GM12878 (cell line): ENCODE data around the gene DCC. TPM values are rescaled to one million over a fixed set of nuclear protein-coding genes. Genes with fewer than 3 reads are reported as not detected.

Experiments used
- ATAC-seq: fragments of 200-7000 bp; cut with Tn5 transposase; 3 replicates; pipeline ENCODE4 v1.9.1; 2020; ENCODE audit warnings: mild to moderate bottlenecking, moderate library complexity
- BruUV-seq: library from RNA; stranded (reverse); fragments of 400-500 nt; replicated peaks from 2 replicates; lab custom pipeline; 2021; lab: Mats Ljungman, UMichigan
- CTCF ChIA-PET: fragments of 300-600 bp; sonication (Branson Sonifier 250); formaldehyde crosslinking; extraction: SDS; loops from one replicate; lab custom pipeline; 2021; ENCODE audit warnings: inconsistent platforms; lab: Yijun Ruan, JAX
- POLR2A ChIA-PET: fragments of 350-600 bp; formaldehyde crosslinking; extraction: SDS; loops from one replicate; lab custom pipeline; 2021; ENCODE audit warnings: inconsistent platforms; lab: Charles Lee
- RAD21 ChIA-PET: fragments of 300-600 bp; sonication (Branson Sonifier 250); formaldehyde crosslinking; loops from one replicate; lab custom pipeline; 2023; ENCODE audit warnings: antibody characterized with exemption; ENCODE audit not compliant: unreplicated experiment; lab: Charles Lee
- SMC1A ChIA-PET: fragments of 300-600 bp; sonication (Branson Sonifier 250); formaldehyde crosslinking; loops from one replicate; lab custom pipeline; 2023; ENCODE audit not compliant: unreplicated experiment, uncharacterized antibody; lab: Charles Lee
- DNase-seq: peaks from one replicate; pipeline ENCODE4 v3.0.0-alpha.2; 2011; ENCODE audit warnings: low read depth, low spot score
- FAIRE-seq: peaks from 3 replicates; lab custom pipeline; 2011; peaks lifted over from hg19 to GRCh38; lab: Jason Lieb, UNC
- H2AFZ ChIP-seq: 2 replicates; pipeline ENCODE4 v1.6.0; 2011; ENCODE audit warnings: low read depth, low read length, control low read depth; ENCODE audit not compliant: control insufficient read depth
- H3K27ac ChIP-seq: 2 replicates; pipeline ENCODE4 v1.5.1; 2011; ENCODE audit warnings: control low read depth; ENCODE audit not compliant: control insufficient read depth, insufficient read depth
- H3K27me3 ChIP-seq, 2 experiments: replicated peaks in 1 of 2; 2 replicates each; pipeline versions ENCODE4 v1.6.0 to v1.6.1; 2011; ENCODE audit warnings: low read length in 1 of 2; ENCODE audit not compliant: control insufficient read depth in 2 of 2, insufficient read depth in 2 of 2
- H3K36me3 ChIP-seq, 2 experiments: 2 replicates each; pipeline ENCODE4 v1.5.1; 2011; ENCODE audit warnings: low read length in 1 of 2; ENCODE audit not compliant: control insufficient read depth in 2 of 2, insufficient read depth in 2 of 2
- H3K4me1 ChIP-seq: 2 replicates; pipeline ENCODE4 v1.6.1; 2011; ENCODE audit warnings: mild to moderate bottlenecking, low read length, moderate library complexity, mixed read lengths; ENCODE audit not compliant: control insufficient read depth, insufficient read depth
- H3K4me2 ChIP-seq: 2 replicates; pipeline ENCODE4 v1.6.0; 2011; ENCODE audit warnings: control low read depth; ENCODE audit not compliant: control insufficient read depth, insufficient read depth
- H3K4me3 ChIP-seq: fragments of 200-600 bp; sonication (generic); 2 replicates; pipeline ENCODE4 v1.5.1; 2016
- H3K79me2 ChIP-seq: 2 replicates; pipeline ENCODE4 v1.6.0; 2011; ENCODE audit warnings: low read length; ENCODE audit not compliant: control insufficient read depth, insufficient read depth
- H3K9ac ChIP-seq: 2 replicates; pipeline ENCODE4 v1.8.0; 2011; ENCODE audit warnings: low read length, control low read depth, mixed read lengths; ENCODE audit not compliant: control insufficient read depth, insufficient read depth
- H3K9me3 ChIP-seq: replicated peaks from 3 replicates; pipeline ENCODE4 v1.5.1; 2011; ENCODE audit warnings: mild to moderate bottlenecking, low read length; ENCODE audit not compliant: control insufficient read depth, insufficient read depth
- H4K20me1 ChIP-seq: 2 replicates; pipeline ENCODE4 v1.6.0; 2011; ENCODE audit not compliant: control insufficient read depth, insufficient read depth
- IRF3 ChIP-seq: fragments of 450-650 bp; IDR thresholded peaks from 2 replicates; pipeline ENCODE4 v1.6.1; 2014; ENCODE audit warnings: mild to moderate bottlenecking
- PAX5 ChIP-seq: IDR thresholded peaks from 2 replicates; pipeline ENCODE4 v1.6.1; 2011; ENCODE audit warnings: low read depth, low read length, borderline replicate concordance
- POLR2A ChIP-seq: IDR thresholded peaks from 2 replicates; pipeline ENCODE4 v1.6.1; 2011; ENCODE audit warnings: low read depth, mild to moderate bottlenecking, low read length
- WGBS: methylation state at CpG from one replicate; pipeline ENCODE4 v1.1.6; 2016; ENCODE audit warnings: low lambda C conversion rate; ENCODE audit not compliant: insufficient replicate concordance, insufficient coverage; ENCODE audit errors: missing lambda C conversion rate; 5-methylcytosine and 5-hydroxymethylcytosine counted together
- in situ Hi-C: fragments of 300-500 bp; cut with MboI; formaldehyde crosslinking; loops from 9 replicates; pipeline ENCODE4 v1.14.3; 2018; ENCODE audit warnings: mixed read lengths
- intact Hi-C: fragments of 100-400 bp; cut with micrococcal nuclease; formaldehyde crosslinking; loops from one replicate; pipeline ENCODE4 v1.14.2; 2022; ENCODE audit not compliant: unreplicated experiment
- polyA plus RNA-seq, 11 experiments: library from polyadenylated mRNA; depleted of rRNA in 4 of 11; unstranded in 6 of 11; stranded (reverse) in 5 of 11; fragments of >200 nt; fragmentation: Nextera tagmentation in 4 of 11; fragmentation: Illumina TruSeq in 1 of 11; extraction: Ambion mirVana in 4 of 11; extraction: Trizol in 1 of 11; gene quantifications; 1 replicate in 1 of 11; 2 replicates in 10 of 11; pipeline versions ENCODE4 v1.2.1 to v1.2.3, GENCODE V29; 2011 to 2016; ENCODE audit warnings: inconsistent platforms in 2 of 11, missing spikeins in 2 of 11, low read depth in 1 of 11
- total RNA-seq, 4 experiments: library from RNA; depleted of rRNA in 3 of 4; stranded (reverse); fragments of >200 nt in 3 of 4; fragmentation: Illumina TruSeq in 1 of 4; extraction: Trizol in 1 of 4; gene quantifications; 2 replicates each; pipeline versions ENCODE4 v1.2.1 to v1.2.3, GENCODE V29; 2013 to 2021

DCC gene
- total and polyA plus RNA-seq, 10 of the 15 experiments (the other 5 are each of a cell fraction or from before 2014, with no cell fraction given), result 0.01 TPM; not detected in 9

GRCh38 chr18:52791321-52791720, 451.3 kb downstream of the DCC start:
- in situ Hi-C loops, result no loop called here
- TF ChIP-seq PAX5, result no peak
- H3K9ac ChIP-seq, result no peak overlapping the region
- intact Hi-C loops, result no loop called here
- no peaks in the 10 kb centered on the region; the same call in 2 of the 3 replicates for H3K9me3 ChIP-seq
- no peaks in the 10 kb centered on the region for H3K27me3 ChIP-seq
- H3K4me2 ChIP-seq, result no peak overlapping the region
- RAD21 ChIA-PET, result no interaction called here
- FAIRE-seq (no peak), ATAC-seq (no peak), DNase-seq (no peak)
- CTCF ChIA-PET, result no interaction called here
- no peak overlapping the region for H3K4me3 ChIP-seq
- no TSS peak for BruUV-seq
- WGBS, result 0% methylated on average over 2 of the region's 2 CpGs
- SMC1A ChIA-PET, result no interaction called here
- H4K20me1 ChIP-seq, result no peaks in the 10 kb centered on the region
- H3K27ac ChIP-seq, result no peak overlapping the region
- no peak overlapping the region for H2AFZ ChIP-seq
- H3K4me1 ChIP-seq, result no peaks in the 10 kb centered on the region
- H3K36me3 ChIP-seq, result no peaks in the 10 kb centered on the region
- H3K79me2 ChIP-seq, result no peaks in the 10 kb centered on the region
- POLR2A ChIA-PET, result no interaction called here

- H3K27me3 ChIP-seq, result no peaks in the 10 kb centered on the region
Observed at GRCh38 chr18:52812834-52813233, 472.8 kb downstream of the DCC start.

More at GRCh38 chr18:52812834-52813233, 472.8 kb downstream of the DCC start:
- WGBS, result 77% methylated on average over 1 of the region's 1 CpG
- no peaks in the 10 kb centered on the region for H4K20me1 ChIP-seq
- H3K27ac ChIP-seq, result no peak overlapping the region
- no peak overlapping the region for H2AFZ ChIP-seq
- no peak for DNase-seq
- no TSS peak for BruUV-seq
- H3K79me2 ChIP-seq, result no peaks in the 10 kb centered on the region
- no peak for TF ChIP-seq IRF3
- no peak for TF ChIP-seq POLR2A
- ATAC-seq, result no peak
- no peak overlapping the region for H3K4me3 ChIP-seq
- H3K9me3 ChIP-seq, result no peaks in the 10 kb centered on the region
- H3K9ac ChIP-seq, result no peak overlapping the region
- ChIA-PET CTCF (no interaction called here), SMC1A (no interaction called here), POLR2A (no interaction called here), RAD21 (no interaction called here)
- H3K4me1 ChIP-seq, result no peaks in the 10 kb centered on the region
- in situ Hi-C loops, result no loop called here
- no peak for FAIRE-seq
- H3K36me3 ChIP-seq, result no peaks in the 10 kb centered on the region
- intact Hi-C loops, result no loop called here
- H3K4me2 ChIP-seq, result no peak overlapping the region
